Stimulated activated CD8-positive, alpha-beta memory T cell treated with anti-CD3 and anti-CD28 coated beads, Interleukin-4, amount 100 ng/mL, for 48 hours (primary cell): ENCODE measurements around the gene ZNF230.

Experiments
- DNase-seq: peaks from one replicate; pipeline ENCODE4 v3.0.0-alpha.2; 2020

ZNF230 gene

DNA sequence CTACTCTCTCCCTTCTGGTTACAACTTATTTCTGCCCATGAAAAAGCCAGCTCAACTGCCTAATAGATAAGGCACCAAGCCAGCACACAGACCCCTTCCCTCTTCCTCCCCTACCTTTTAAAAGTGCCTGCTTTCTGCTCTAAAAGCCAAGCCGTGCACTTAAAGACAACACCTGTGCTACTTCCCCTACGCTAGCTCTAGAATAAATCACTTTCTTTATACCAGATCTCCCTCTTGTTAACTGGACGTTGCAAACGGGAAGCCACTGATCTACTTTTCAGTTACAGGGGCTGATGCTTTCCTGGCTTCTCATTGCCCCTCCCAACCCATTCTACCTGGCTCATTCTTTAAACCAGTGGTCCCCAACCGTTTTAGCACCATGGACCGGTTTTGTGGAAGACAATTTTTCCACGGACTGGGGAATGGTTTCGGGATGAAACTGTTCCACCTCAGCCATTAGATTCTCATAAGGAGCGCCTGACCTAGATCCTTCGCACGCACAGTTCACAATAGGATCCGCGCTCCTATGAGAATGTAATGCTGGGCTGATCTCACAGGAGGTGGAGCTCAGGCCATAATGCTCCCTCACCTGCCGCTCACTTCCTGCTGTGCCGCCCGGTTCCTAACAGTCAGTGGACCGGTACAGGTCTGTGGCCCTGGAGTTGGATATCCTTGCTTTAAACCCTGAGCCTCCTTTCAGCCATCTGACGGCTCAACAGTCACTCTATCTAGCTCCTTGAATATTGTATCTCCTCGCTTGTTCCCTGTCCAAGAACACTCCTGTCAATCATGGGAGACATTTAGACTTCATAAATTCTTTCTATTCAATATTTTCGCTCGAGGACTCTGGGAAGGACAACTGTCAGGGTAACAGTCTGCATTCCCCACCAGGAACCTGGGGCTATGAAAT, 48.2 kb downstream of the ZNF230 start:
- DNase-seq, result peak; percentile 33

DNA sequence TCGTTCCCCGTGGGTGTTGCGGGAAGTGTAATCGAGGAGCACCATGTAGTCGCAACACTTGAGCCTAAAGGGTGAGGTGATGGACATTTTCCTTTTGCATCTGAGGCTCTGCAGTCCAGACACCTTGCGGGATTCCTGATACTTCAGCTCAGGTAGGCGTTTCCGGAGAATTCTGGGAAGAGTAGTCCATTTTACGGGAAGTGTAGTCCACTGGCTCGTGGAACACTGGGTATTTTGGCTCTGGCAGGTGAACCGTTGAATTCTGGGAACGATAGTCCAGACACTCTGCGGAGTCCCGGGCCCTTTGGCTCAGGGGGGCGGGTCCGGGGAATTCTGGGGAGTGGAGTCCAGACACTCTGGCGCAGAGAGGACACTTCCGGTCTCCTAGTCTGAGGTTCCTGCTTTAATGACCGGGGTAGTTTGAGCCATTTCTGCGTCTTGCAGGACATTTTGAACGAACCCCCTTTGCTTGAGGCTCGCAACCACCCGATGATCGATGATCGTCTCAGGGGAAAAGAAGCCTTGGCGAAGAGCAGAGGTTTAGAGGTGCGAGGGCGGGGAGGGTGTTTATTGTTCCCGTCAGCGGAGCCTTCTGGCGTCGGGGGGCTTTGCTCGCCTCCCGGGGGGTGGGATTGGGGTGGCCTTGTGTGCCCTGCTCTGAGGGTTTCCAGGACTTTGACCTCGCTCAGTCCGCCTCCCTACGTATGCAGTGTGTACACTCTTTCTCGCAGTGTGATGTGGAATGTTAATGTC, 49.1 kb downstream of the ZNF230 start, which contains the start of gene ZNF223:
ZNF223 (plus strand) TSS at position 387 of the 753 bp plus-strand sequence. CDS start 3,141 bp downstream, outside the sequence.
- DNase-seq, result peak; percentile 71

DNA sequence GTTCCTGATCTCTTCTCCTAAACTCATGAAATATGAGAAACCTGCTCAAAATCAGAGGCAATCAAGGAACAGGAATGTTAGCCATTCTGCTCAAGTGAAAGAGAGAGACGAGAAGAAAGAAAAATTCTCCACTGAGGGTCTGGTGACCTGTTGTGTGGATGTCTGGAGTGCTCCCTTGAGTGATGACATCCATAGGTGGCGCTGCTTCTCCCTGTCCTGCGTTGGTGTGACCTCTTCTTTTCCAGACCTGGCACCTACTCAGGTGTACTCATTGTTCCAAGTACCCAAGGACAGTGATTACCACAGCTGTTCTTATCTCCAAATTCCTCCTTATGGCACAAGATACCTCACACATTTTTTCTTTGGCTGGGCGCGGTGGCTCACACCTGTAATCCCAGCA, 53.1 kb downstream of the ZNF230 start:
- no peak for DNase-seq

DNA sequence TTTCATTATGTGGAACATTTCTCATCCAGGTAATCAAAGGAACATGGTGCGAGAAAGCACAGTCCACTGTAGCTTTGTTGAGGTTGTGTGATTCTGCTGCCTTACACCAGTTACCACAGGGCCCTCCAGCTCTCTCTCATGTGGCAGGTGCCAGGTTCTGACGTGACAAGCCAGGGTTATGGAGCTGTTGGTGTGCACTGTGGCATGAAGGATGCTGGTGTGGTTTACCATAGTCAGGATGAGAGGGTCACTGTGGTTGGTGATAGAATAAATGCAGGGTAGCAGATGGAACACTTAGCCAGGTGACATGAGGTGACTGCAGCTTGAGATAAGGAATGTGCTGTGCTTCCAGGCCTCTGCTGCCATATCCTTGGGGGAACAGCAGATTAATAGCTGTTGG, 56.5 kb downstream of the ZNF230 start:
- DNase-seq, result no peak

DNA sequence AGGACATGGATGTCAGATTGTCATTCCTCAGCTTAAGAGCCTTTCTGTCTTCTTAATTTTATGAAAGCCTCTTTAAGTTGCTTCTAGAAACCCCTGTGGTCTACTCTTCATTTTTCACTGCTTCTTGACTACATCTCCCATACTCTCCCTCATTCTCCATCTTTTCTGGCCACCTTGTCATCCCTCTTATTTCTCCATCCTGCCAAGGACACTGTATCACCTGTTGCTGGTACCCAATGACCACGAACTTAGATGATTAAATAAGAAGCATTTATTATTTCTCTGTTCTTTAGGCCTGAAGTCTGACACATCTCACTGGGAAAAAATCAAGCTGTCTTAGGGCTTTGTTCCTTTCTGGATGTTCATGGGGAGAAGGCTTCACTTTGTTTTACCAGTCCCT, 58.3 kb downstream of the ZNF230 start:
- DNase-seq, result no peak
